Measurements from ENCODE around the gene INTS6. TPM values are rescaled to one million over a fixed set of nuclear protein-coding genes. Genes with fewer than 3 reads are reported as not detected.
A peak's percentile ranks its signal among the peaks of the same experiment; 100 is the strongest.

Gene INTS6
- total and polyA plus RNA-seq, 4 experiments from 2014 or later: 15.4 to 65.6 (median 41.8) TPM

DNA sequence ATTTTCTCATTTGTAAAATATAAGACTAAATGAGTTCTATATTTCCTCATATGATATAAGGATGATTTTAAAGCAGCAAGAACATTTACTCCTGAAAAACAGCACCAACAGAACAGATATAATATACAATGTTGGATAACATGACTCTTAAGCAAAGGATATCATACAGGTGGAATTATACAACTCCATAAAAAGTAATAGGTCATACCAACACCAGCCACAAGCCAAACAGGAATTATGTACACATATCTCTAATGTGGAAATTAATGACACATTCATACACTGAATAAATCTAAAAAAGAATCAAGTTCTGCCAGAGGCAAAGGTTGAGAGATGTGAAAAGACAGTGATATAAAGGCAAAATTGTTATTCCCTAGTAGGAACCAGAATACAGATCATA is 25.9 kb downstream of the INTS6 start:
- H3K4me1 Mint-ChIP-seq: peaks cover 54 to 78% (median 66%) of the 10 kb centered on the region in 4 donors
- H3K36me3 Mint-ChIP-seq: peaks cover 35 to 37% of the 10 kb centered on the region in 2 donors
- CTCF ChIA-PET (ENCODE audit: partially characterized antibody): no interaction called here
- no peaks in the 10 kb centered on the region for H3K9me3 Mint-ChIP-seq
- Histone ChIP-seq H3K27me3 (ENCODE audit: insufficient read depth, low read length) (no peaks in the 10 kb centered on the region), H3K9me3 (ENCODE audit: control insufficient read depth in 1 of 2, low read length in 2 of 2) (no peaks in the 10 kb centered on the region), H3K36me3 (ENCODE audit: insufficient read depth, low read length) (no peaks in the 10 kb centered on the region), H3K4me1 (ENCODE audit: insufficient read depth, low read length) (peaks cover 56% of the 10 kb centered on the region), H3K27ac (ENCODE audit: low read depth, low read length) (no peak overlapping the region), H3K4me3 (ENCODE audit: low read length in 2 of 2) (no peak overlapping the region)
- peak overlapping the region in 3 of 7 donors; percentile 10 to 19 (median 17) for H3K27ac Mint-ChIP-seq
- no peaks in the 10 kb centered on the region for H3K27me3 Mint-ChIP-seq
- intact Hi-C loops (cut with micrococcal nuclease): no loop called here
- POLR2A ChIA-PET (ENCODE audit: partially characterized antibody): no interaction called here
- DNase-seq: no peak
- peak overlapping the region in 4 of 8 donors; percentile 15 to 37 (median 23) for H3K4me3 Mint-ChIP-seq

DNA sequence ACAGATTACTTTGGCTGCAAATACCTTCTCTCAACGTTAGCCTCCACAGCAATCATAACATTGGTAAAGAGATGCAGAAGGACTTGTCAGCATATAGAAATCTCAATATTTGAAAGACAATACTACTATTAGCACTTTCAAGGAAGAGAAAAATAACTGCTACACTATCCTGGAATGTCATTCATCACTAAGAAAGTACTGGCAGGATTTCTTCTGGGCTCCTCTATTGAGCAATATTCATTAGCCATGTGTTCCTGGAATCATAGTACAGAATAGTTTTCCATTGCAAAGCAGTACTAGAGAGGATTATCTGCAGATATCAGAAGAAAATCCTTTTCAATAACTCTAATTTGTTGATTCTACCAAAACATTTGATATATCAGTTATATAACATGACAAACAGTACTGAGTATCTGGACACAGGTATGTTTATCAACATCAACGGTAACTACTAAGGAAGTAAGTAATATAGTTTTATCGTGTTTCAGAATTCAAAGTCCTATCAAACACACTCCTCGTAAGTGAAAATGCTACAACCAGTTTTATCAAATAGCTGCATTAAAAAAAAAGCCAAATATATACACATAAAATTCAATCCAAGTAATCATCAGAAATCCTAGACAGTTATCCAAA is 27.3 kb downstream of the INTS6 start:
- no peaks in the 10 kb centered on the region for H3K9me3 Mint-ChIP-seq
- Histone ChIP-seq H3K36me3 (ENCODE audit: insufficient read depth, low read length) (no peaks in the 10 kb centered on the region), H3K4me3 (ENCODE audit: low read length in 2 of 2) (no peak overlapping the region), H3K27ac (ENCODE audit: low read depth, low read length) (no peak overlapping the region), H3K4me1 (ENCODE audit: insufficient read depth, low read length) (peaks cover 67% of the 10 kb centered on the region), H3K9me3 (ENCODE audit: control insufficient read depth in 1 of 2, low read length in 2 of 2) (no peaks in the 10 kb centered on the region), H3K27me3 (ENCODE audit: insufficient read depth, low read length) (no peaks in the 10 kb centered on the region)
- peaks cover 33 to 35% of the 10 kb centered on the region in 2 donors for H3K36me3 Mint-ChIP-seq
- CTCF ChIA-PET (ENCODE audit: partially characterized antibody): no interaction called here
- H3K27ac Mint-ChIP-seq: peak overlapping the region in 1 of 7 donors; percentile 25
- peaks cover 58 to 86% (median 72%) of the 10 kb centered on the region in 4 donors for H3K4me1 Mint-ChIP-seq
- intact Hi-C loops (cut with micrococcal nuclease): no loop called here
- H3K27me3 Mint-ChIP-seq: no peaks in the 10 kb centered on the region
- no peak for DNase-seq
- POLR2A ChIA-PET (ENCODE audit: partially characterized antibody): interaction anchor here (0.6 kb wide), 1 partner anchor 139 kb away, joined by 3 read pairs; no protein-coding TSS in a partner anchor
- peak overlapping the region in 3 of 8 donors; percentile 7 to 41 (median 8) for H3K4me3 Mint-ChIP-seq

DNA sequence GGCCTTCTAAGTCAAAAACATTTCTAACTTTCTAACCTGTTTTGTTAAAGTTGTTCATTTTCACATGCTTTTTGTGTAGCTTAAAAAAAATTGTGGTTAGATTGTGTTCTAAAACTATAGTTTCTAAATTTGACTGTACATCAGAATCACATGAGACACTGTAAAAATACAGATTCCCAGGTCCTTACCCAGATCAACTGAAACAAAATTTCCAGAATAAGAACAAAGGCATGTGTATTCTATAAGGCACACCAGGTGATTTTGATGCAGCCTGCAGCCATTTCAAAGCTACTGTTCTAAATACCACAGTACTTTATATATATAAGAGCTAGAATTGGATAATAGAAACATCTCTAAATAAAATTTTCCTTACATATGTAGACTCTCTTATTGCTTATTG is 29.1 kb downstream of the INTS6 start:
- Histone ChIP-seq H3K27ac (ENCODE audit: low read depth, low read length) (no peak overlapping the region), H3K36me3 (ENCODE audit: insufficient read depth, low read length) (no peaks in the 10 kb centered on the region), H3K9me3 (ENCODE audit: control insufficient read depth in 1 of 2, low read length in 2 of 2) (no peaks in the 10 kb centered on the region), H3K27me3 (ENCODE audit: insufficient read depth, low read length) (no peaks in the 10 kb centered on the region), H3K4me3 (ENCODE audit: low read length in 2 of 2) (no peak overlapping the region), H3K4me1 (ENCODE audit: insufficient read depth, low read length) (peaks cover 72% of the 10 kb centered on the region)
- no peak for DNase-seq
- H3K9me3 Mint-ChIP-seq: no peaks in the 10 kb centered on the region
- CTCF ChIA-PET (ENCODE audit: partially characterized antibody): no interaction called here
- H3K27ac Mint-ChIP-seq: no peak overlapping the region
- intact Hi-C loops (cut with micrococcal nuclease): no loop called here
- H3K4me1 Mint-ChIP-seq: peaks cover 61 to 88% (median 74%) of the 10 kb centered on the region in 4 donors
- no peak overlapping the region for H3K4me3 Mint-ChIP-seq
- H3K36me3 Mint-ChIP-seq: peaks cover 28% of the 10 kb centered on the region in 2 donors
- POLR2A ChIA-PET (ENCODE audit: partially characterized antibody): interaction anchor here (0.8 kb wide), 1 partner anchor 29 kb away, joined by 3 read pairs; the partner anchor contains the start of gene INTS6
- no peaks in the 10 kb centered on the region for H3K27me3 Mint-ChIP-seq

DNA sequence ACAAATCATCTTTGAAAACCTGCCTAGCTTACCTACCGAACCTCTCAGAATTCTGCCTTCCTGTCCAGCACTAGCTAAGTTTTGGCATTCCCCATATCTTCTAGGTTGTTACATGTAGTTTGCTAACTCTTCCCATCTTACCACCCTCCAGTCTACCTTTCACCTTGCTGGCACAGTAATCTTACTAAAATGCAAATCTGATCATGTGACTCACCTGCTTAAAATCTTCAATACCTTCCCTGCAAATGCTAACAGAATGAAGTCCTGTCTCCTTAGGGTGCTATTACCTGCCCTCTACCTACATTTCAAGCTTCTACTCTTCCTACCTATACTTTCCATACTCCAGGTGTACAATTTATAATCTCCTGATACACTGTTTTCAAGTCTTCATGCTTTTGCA is 30.4 kb downstream of the INTS6 start:
- Mint-ChIP-seq H3K27ac (peak overlapping the region; percentile 10 to 89 (median 69)), H3K9me3 (no peaks in the 10 kb centered on the region), H3K27me3 (no peaks in the 10 kb centered on the region), H3K36me3 (peaks cover 25 to 26% of the 10 kb centered on the region in 2 donors), H3K4me3 (peak overlapping the region in 7 of 8 donors; percentile 2 to 64 (median 40)), H3K4me1 (peaks cover 61 to 78% (median 72%) of the 10 kb centered on the region in 4 donors)
- Histone ChIP-seq H3K4me3 (ENCODE audit: low read length in 2 of 2) (no peak overlapping the region), H3K4me1 (ENCODE audit: insufficient read depth, low read length) (peaks cover 72% of the 10 kb centered on the region), H3K27ac (ENCODE audit: low read depth, low read length) (no peak overlapping the region), H3K27me3 (ENCODE audit: insufficient read depth, low read length) (no peaks in the 10 kb centered on the region), H3K36me3 (ENCODE audit: insufficient read depth, low read length) (no peaks in the 10 kb centered on the region), H3K9me3 (ENCODE audit: control insufficient read depth in 1 of 2, low read length in 2 of 2) (no peaks in the 10 kb centered on the region)
- intact Hi-C loops (cut with micrococcal nuclease): no loop called here
- ChIA-PET CTCF (ENCODE audit: partially characterized antibody) (interaction anchor here (1.5 kb wide), 1 partner anchor 12 kb away, joined by 4 read pairs; no protein-coding TSS in a partner anchor), POLR2A (ENCODE audit: partially characterized antibody) (interaction anchor here (1.1 to 4.6 kb wide), 2 partner anchors 12 to 30 kb away, joined by 6 to 26 read pairs; partner anchors contain the start of gene INTS6)
- no peak for DNase-seq

DNA sequence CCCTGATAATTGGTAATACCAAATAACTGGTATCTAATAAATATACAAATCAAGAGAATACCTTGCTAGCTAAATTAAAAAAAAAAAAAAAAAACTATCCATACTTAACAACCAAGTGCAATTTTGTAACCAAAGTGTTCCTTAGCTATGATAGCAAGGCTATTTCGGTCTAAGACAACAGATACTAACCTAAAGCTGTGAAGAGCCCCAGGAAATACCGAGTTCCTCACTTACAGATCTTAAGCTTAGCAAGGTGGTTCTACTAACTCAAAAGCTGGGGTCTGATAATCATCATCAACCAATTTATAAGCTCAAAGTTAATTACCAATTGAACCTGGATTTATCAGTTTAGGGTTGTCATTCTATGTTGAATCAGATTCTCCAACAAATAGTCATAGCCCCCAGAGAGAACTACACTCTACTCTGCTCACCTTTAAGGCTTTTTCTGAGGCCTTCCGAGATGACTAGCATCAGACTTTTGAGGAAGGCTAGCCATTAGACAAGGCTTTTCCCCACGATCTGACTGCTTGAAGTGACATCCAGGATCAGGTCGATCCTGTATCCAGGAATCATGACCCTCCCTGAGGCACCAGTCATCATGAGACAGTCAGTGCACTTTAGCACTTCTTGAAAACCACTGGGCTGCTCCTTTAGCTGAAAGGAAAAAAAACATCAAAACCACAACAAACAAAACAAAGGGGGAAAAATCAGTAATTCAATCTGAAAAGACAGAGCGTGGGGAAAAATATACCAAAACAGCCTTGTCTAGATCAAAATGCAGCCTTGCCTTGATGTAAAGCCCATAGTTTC is 31.9 kb downstream of the INTS6 start:
- Mint-ChIP-seq H3K4me3 (peak overlapping the region; percentile 28 to 75 (median 67)), H3K27me3 (no peaks in the 10 kb centered on the region), H3K27ac (peak overlapping the region; percentile 20 to 86 (median 77)), H3K4me1 (peaks cover 56 to 73% (median 63%) of the 10 kb centered on the region in 4 donors), H3K36me3 (peaks cover 31 to 36% of the 10 kb centered on the region in 2 donors), H3K9me3 (peaks cover 0 to 12% (median 3%) of the 10 kb centered on the region in 8 donors)
- intact Hi-C loops (cut with micrococcal nuclease): loop anchor here (2.0 kb wide), 1 partner anchor 16 kb away; no protein-coding TSS in a partner anchor
- peaks cover 57% of the 10 kb centered on the region for H3K4me1 ChIP-seq (ENCODE audit: insufficient read depth, low read length)
- peak in 2 of 5 donors; percentile 6 to 16 for DNase-seq
- CTCF ChIA-PET (ENCODE audit: partially characterized antibody): interaction anchor here (0.7 to 1.2 kb wide), 5 partner anchors 19 to 380 kb away, joined by 3 to 6 read pairs (median 4); no protein-coding TSS in a partner anchor
- H3K9me3 ChIP-seq (ENCODE audit: control insufficient read depth in 1 of 2, low read length in 2 of 2): no peaks in the 10 kb centered on the region
- no peak overlapping the region for H3K27ac ChIP-seq (ENCODE audit: low read depth, low read length)
- no peak overlapping the region for H3K4me3 ChIP-seq (ENCODE audit: low read length in 2 of 2)
- no peaks in the 10 kb centered on the region for H3K27me3 ChIP-seq (ENCODE audit: insufficient read depth, low read length)
- no peaks in the 10 kb centered on the region for H3K36me3 ChIP-seq (ENCODE audit: insufficient read depth, low read length)
- POLR2A ChIA-PET (ENCODE audit: partially characterized antibody): interaction anchor here (0.6 to 4.6 kb wide), 4 partner anchors 32 to 398 kb away, joined by 3 to 26 read pairs (median 4); partner anchors contain the start of gene INTS6

DNA sequence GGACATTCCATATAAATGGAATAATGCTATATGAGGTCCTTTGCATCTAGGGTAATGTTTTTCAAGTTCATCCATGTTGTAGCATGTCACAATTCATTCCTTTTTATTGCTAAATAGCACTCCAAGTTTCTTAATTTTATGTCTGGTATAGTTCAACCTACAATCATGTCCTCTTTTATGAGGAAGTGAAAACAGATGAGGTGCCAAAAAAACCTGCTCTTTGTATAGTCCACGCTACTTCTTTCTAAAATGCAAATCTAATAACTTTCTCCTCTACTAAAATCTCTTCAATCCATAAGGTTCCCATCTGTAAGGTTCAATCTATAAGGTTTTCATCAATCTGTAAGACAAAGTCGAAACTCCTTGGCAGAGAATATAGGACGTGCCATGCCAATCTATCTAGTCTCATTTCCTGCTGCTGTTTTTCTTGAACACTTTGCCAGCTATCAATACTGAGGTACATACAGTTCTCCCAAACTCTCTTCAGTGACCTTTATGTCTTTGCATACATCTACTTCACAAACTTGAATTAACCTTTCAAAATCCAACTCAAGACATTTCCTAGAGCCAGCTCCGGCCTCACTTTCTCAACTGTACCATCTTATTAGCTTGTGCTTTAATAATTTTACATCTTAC is 33.7 kb downstream of the INTS6 start:
- no peaks in the 10 kb centered on the region for H3K9me3 ChIP-seq (ENCODE audit: control insufficient read depth in 1 of 2, low read length in 2 of 2)
- peaks cover 51 to 74% (median 58%) of the 10 kb centered on the region in 4 donors for H3K4me1 Mint-ChIP-seq
- H3K4me1 ChIP-seq (ENCODE audit: insufficient read depth, low read length): peaks cover 47% of the 10 kb centered on the region
- CTCF ChIA-PET (ENCODE audit: partially characterized antibody): interaction anchor here (0.6 kb wide), 1 partner anchor 16 kb away, joined by 3 read pairs; no protein-coding TSS in a partner anchor
- H3K4me3 ChIP-seq (ENCODE audit: low read length in 2 of 2): no peak overlapping the region
- DNase-seq: no peak
- peak overlapping the region in 6 of 7 donors; percentile 44 to 58 (median 57) for H3K27ac Mint-ChIP-seq
- peaks cover 34 to 46% of the 10 kb centered on the region in 2 donors for H3K36me3 Mint-ChIP-seq
- H3K4me3 Mint-ChIP-seq: peak overlapping the region in 6 of 8 donors; percentile 5 to 55 (median 20)
- H3K9me3 Mint-ChIP-seq: peaks cover 0 to 18% (median 5%) of the 10 kb centered on the region in 8 donors
- POLR2A ChIA-PET (ENCODE audit: partially characterized antibody): interaction anchor here (4.6 kb wide), 1 partner anchor 33 kb away, joined by 26 read pairs; the partner anchor contains the start of gene INTS6
- no peaks in the 10 kb centered on the region for H3K27me3 Mint-ChIP-seq
- intact Hi-C loops (cut with micrococcal nuclease): no loop called here
- no peak overlapping the region for H3K27ac ChIP-seq (ENCODE audit: low read depth, low read length)
- no peaks in the 10 kb centered on the region for H3K36me3 ChIP-seq (ENCODE audit: insufficient read depth, low read length)
- no peaks in the 10 kb centered on the region for H3K27me3 ChIP-seq (ENCODE audit: insufficient read depth, low read length)

All from CD4-positive, alpha-beta memory T cell (primary cell).